NCI-H146 treated with DMSO at 0.1 percent for 48 hours (cell line): Measurements from ENCODE around the gene CRAMP1.

ENCODE experiments used
- DNase-seq: peaks from one replicate; lab custom pipeline; 2025; ENCODE audit not compliant: unreplicated experiment; lab: John Stamatoyannopoulos, UW

The CRAMP1 gene

GRCh38 chr16:1633310-1633709 lies 21.1 kb downstream of the CRAMP1 start:
- DNase-seq: no peak

GRCh38 chr16:1634541-1634940 lies 22.4 kb downstream of the CRAMP1 start:
- no peak for DNase-seq

- no peak for DNase-seq
These were observed 22.9 kb downstream of the CRAMP1 start for GRCh38 chr16:1635070-1635469.

- no peak for DNase-seq
These were observed 25.4 kb downstream of the CRAMP1 start for GRCh38 chr16:1637526-1637925.

- DNase-seq: no peak
These were observed 26.6 kb downstream of the CRAMP1 start for GRCh38 chr16:1638757-1639156.

- no peak for DNase-seq
These were observed 27.1 kb downstream of the CRAMP1 start for GRCh38 chr16:1639282-1639681.

- DNase-seq: no peak
These were observed 27.7 kb downstream of the CRAMP1 start for GRCh38 chr16:1639860-1640259.

GRCh38 chr16:1640261-1640941 lies 28.2 kb downstream of the CRAMP1 start:
- DNase-seq: no peak

GRCh38 chr16:1641261-1641660 lies 29.1 kb downstream of the CRAMP1 start:
- no peak for DNase-seq

- DNase-seq: no peak
These were observed 30.0 kb downstream of the CRAMP1 start for GRCh38 chr16:1642148-1642547.

- DNase-seq: no peak
These were observed 30.6 kb downstream of the CRAMP1 start for GRCh38 chr16:1642753-1643152.

- DNase-seq: no peak
These were observed 31.4 kb downstream of the CRAMP1 start for GRCh38 chr16:1643521-1643920.

GRCh38 chr16:1645914-1646525 lies 33.9 kb downstream of the CRAMP1 start:
- no peak for DNase-seq

- DNase-seq: no peak
These were observed 35.7 kb downstream of the CRAMP1 start for GRCh38 chr16:1647856-1648255.

GRCh38 chr16:1650131-1650530 lies 38.0 kb downstream of the CRAMP1 start:
- DNase-seq: no peak

GRCh38 chr16:1651094-1651973 lies 39.2 kb downstream of the CRAMP1 start:
- DNase-seq: no peak

GRCh38 chr16:1651974-1652312 lies 39.8 kb downstream of the CRAMP1 start:
- no peak for DNase-seq

GRCh38 chr16:1653023-1653422 lies 40.9 kb downstream of the CRAMP1 start:
- DNase-seq: no peak

- no peak for DNase-seq
These were observed 42.5 kb downstream of the CRAMP1 start for GRCh38 chr16:1654505-1655268.

- DNase-seq: no peak
These were observed 43.2 kb downstream of the CRAMP1 start for GRCh38 chr16:1655269-1655807.
